Psoas muscle (tissue), 8 donors: ENCODE data around the gene FHIP1B. TPM values are rescaled to one million over a fixed set of nuclear protein-coding genes. Genes with fewer than 3 reads are reported as not detected.

Experiments used
- ATAC-seq, 4 donors: fragments of 200-7000 bp; cut with Tn5 transposase; one replicate each; pipeline ENCODE4 v1.9.1; 2020; ENCODE audit warnings: moderate library complexity in 3 of 4, mild to moderate bottlenecking in 2 of 4
- DNase-seq, 2 donors: peaks; one replicate each; pipeline ENCODE4 v3.0.0-alpha.2; 2020
- H3K27ac ChIP-seq: fragments of 200-600 bp; one replicate; pipeline ENCODE4 v1.8.0; 2022
- H3K27me3 ChIP-seq, 3 donors: fragments of 200-600 bp in 1 of 3; one replicate each; pipeline versions ENCODE4 v1.6.1 to v1.8.0; 2013 to 2022; ENCODE audit warnings: low read length in 2 of 3, mild to moderate bottlenecking in 2 of 3, moderate library complexity in 1 of 3; ENCODE audit not compliant: insufficient read depth in 3 of 3
- H3K36me3 ChIP-seq, 2 donors: fragments of 200-600 bp in 1 of 2; one replicate each; pipeline versions ENCODE4 v1.6.1 to v1.8.0; 2013 to 2022; ENCODE audit warnings: low read depth in 1 of 2, mild to moderate bottlenecking in 1 of 2, moderate library complexity in 1 of 2; ENCODE audit not compliant: insufficient read depth in 1 of 2
- H3K4me1 ChIP-seq: fragments of 200-600 bp; one replicate; pipeline ENCODE4 v1.8.0; 2022
- H3K4me3 ChIP-seq: fragments of 200-600 bp; one replicate; pipeline ENCODE4 v1.8.0; 2022; ENCODE audit warnings: mild to moderate bottlenecking
- H3K9me3 ChIP-seq: fragments of 200-600 bp; one replicate; pipeline ENCODE4 v1.8.0; 2022
- whole genome bisulfite sequencing, 3 donors: extraction: QIAGEN DNeasy Blood & Tissue Kit; methylation state at CpG; one replicate each; pipeline versions ENCODE4 v1.1.6 to v1.1.7; 2013; 5-methylcytosine and 5-hydroxymethylcytosine counted together
- intact Hi-C, 2 donors: fragments of 100-400 bp; cut with DNase I; formaldehyde crosslinking; loops; one replicate each; pipeline versions ENCODE4 v1.11.0 to v1.14.2; 2022
- polyA plus RNA-seq, 3 donors: library from polyadenylated mRNA; stranded (reverse); fragments of 200-250 nt; gene quantifications; one replicate each; pipeline ENCODE4 v1.2.3, GENCODE V29; 2013
- total RNA-seq, 4 donors: library from RNA; stranded (reverse); fragmentation: NEBNext Ultra II Directional in 2 of 4; extraction: Animal tissue kit (Norgen Biotek cat#: 25700) in 2 of 4; gene quantifications; one replicate each; pipeline versions ENCODE4 v1.2.1 to v1.2.4, GENCODE V29; 2021 to 2023
- TF ChIP-seq, protein P1 (sequence below): fragments of 200-600 bp; IDR thresholded peaks from one replicate; pipeline ENCODE4 v1.8.0; 2022; ENCODE audit warnings: antibody characterized with exemption
- donor health status: healthy with polysubstance abuse.
- donor health status: DM: no; HTN: no; CAD: no; lungs with moderate emphysema.
- donor health status: Bipolar disorder and iron deficiency.
- donor health status: healthy.
- donor health status: DM: yes; HTN: yes; CAD: no.
- donor health status: DM: no; HTN: no; CAD: no.
- donor health status: DM: no; HTN: no; CAD: no.
- donor health status: DM: yes; HTN: yes; CAD: no.

Gene FHIP1B
- total and polyA plus RNA-seq, 7 donors, result 9.1 to 22.2 (median 16.8) TPM

DNA sequence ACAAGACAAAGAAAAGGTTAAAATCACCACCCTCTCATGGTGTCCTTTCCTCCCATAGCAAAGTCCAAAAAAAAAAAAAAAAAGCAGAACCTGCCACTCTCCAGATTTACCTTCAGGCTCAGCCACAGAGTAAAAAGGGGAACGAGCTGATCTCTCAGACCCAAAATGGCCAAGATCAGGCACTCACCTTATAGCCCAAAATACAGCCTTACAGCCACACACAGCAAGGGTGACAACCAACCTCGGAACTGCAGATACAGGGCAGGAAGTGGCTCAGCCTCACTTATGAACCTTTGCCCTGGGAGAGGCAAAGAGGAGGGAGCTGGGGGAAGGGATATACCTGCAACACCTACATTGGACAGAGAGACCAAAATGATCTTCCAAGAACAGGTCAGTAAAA is 4.5 kb downstream of the FHIP1B start:
- WGBS, 3 donors, result 70 to 87% (median 72%) methylated on average over 2 of the region's 2 CpGs
- DNase-seq (no peak), ATAC-seq (no peak)
- intact Hi-C loops, result loop anchor here (10.0 kb wide), 2 partner anchors 245 to 385 kb away; partner anchors contain the start of genes TRIM3 (in 2 of the 2), TAF10 (in 1 of the 2) and TPP1 (in 1 of the 2)
- Histone ChIP-seq H3K27me3 (no peaks in the 10 kb centered on the region), H3K27ac (no peak overlapping the region), H3K36me3 (peaks cover 0 to 3% of the 10 kb centered on the region in 2 donors), H3K4me3 (no peak overlapping the region), H3K4me1 (peaks cover 13% of the 10 kb centered on the region), H3K9me3 (no peaks in the 10 kb centered on the region)
- TF ChIP-seq, protein P1, sequence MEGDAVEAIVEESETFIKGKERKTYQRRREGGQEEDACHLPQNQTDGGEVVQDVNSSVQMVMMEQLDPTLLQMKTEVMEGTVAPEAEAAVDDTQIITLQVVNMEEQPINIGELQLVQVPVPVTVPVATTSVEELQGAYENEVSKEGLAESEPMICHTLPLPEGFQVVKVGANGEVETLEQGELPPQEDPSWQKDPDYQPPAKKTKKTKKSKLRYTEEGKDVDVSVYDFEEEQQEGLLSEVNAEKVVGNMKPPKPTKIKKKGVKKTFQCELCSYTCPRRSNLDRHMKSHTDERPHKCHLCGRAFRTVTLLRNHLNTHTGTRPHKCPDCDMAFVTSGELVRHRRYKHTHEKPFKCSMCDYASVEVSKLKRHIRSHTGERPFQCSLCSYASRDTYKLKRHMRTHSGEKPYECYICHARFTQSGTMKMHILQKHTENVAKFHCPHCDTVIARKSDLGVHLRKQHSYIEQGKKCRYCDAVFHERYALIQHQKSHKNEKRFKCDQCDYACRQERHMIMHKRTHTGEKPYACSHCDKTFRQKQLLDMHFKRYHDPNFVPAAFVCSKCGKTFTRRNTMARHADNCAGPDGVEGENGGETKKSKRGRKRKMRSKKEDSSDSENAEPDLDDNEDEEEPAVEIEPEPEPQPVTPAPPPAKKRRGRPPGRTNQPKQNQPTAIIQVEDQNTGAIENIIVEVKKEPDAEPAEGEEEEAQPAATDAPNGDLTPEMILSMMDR, result no peak

DNA sequence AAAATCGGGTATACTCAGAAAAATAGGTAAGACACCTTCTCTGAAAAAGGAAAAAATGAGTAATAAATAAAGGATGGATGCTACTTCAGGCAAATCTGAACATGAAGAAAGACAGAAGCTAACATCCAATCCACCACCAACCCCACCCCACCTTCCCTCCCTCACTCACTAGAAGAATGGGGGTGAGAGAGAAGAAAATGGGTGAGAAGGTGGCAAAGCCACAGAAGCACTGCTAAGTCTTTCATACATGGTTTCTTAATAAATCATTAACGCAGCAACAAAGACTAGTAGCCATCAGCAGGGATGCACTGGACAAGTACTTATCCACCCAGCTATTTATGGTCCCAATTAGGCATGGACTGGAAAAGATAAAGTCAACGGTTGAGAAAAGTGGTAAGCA is 5.9 kb downstream of the FHIP1B start:
- Histone ChIP-seq H3K27me3 (no peaks in the 10 kb centered on the region), H3K4me1 (peaks cover 8% of the 10 kb centered on the region), H3K9me3 (no peaks in the 10 kb centered on the region), H3K36me3 (peaks cover 3 to 8% of the 10 kb centered on the region in 2 donors), H3K4me3 (no peak overlapping the region), H3K27ac (no peak overlapping the region)
- WGBS, 3 donors, result 50 to 73% (median 64%) methylated on average over 3 of the region's 3 CpGs
- intact Hi-C loops, result no loop called here
- no peak for ATAC-seq
- no peak for DNase-seq
- TF ChIP-seq, protein P1, result no peak

DNA sequence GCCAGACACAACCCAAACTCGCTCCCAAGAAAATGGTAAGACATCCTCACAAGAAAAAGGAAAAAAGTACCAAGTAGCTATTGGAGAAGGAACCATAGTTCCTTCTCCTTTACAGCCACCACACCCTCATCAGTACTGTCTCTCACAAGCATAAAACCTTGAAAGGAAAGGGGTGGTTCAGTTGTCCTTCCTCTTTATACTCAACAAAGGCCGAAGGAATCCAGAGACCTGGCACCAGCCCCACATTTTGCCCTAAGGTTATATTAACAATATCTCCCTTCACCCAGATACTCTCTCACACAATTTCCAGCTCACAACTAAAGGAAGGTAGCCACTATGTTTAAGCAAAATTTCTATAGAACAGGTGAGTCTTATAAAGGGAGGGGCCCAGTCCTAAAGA is 8.5 kb downstream of the FHIP1B start:
- 67 to 78% (median 71%) methylated on average over 2 of the region's 2 CpGs for WGBS, 3 donors
- peaks cover 16 to 34% of the 10 kb centered on the region in 2 donors for H3K36me3 ChIP-seq
- H3K27ac ChIP-seq, result no peak overlapping the region
- no peak overlapping the region for H3K4me3 ChIP-seq
- TF ChIP-seq, protein P1, result no peak
- no peak for DNase-seq
- ATAC-seq, result no peak
- no peaks in the 10 kb centered on the region for H3K9me3 ChIP-seq
- no peaks in the 10 kb centered on the region for H3K4me1 ChIP-seq
- intact Hi-C loops, result no loop called here
- no peaks in the 10 kb centered on the region for H3K27me3 ChIP-seq

DNA sequence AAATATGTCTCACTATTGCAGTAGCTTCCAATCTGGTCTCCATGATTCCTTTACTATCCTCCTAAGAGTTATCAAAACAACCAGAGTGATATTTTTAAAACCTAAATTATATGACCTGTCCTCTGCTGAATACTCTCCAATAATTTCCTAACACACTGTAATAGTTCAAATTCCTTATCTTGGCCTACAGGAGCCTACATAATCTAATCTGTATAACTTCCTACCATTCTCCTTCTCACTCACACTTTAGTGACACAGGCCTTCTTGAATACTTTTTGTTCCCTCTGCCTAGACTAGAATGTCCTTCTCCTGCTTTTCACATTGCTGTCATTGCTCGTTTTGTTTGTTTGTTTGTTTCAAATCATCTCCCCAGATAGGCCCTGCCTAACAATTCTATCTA is 9.4 kb downstream of the FHIP1B start:
- no peaks in the 10 kb centered on the region for H3K9me3 ChIP-seq
- TF ChIP-seq, protein P1, result no peak
- no peak overlapping the region for H3K4me3 ChIP-seq
- no peak overlapping the region for H3K27ac ChIP-seq
- H3K36me3 ChIP-seq, result peaks cover 14 to 43% of the 10 kb centered on the region in 2 donors
- ATAC-seq (no peak), DNase-seq (no peak)
- no peaks in the 10 kb centered on the region for H3K4me1 ChIP-seq
- no peaks in the 10 kb centered on the region for H3K27me3 ChIP-seq
- WGBS, 3 donors, result 50 to 59% (median 54%) methylated on average over 1 of the region's 1 CpG
- intact Hi-C loops, result no loop called here

DNA sequence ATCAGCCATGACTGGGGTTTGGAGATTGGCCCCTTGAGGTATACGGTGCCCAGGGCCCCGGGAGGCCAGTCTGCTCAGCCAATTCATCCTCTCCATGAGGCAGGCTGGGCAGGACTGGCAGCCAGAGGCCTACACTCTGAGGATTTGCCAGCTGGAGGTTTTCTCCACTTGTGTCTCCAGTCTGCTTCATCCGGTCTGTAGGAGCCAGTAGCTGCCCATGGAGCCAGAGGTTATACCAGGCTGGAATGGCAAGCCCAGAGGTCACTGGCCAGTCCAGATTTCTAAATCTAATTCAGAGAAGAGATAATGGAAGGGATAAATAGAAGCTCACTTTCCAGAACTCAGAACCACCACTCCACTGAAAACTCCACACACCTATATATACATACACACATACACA is 10.0 kb downstream of the FHIP1B start:
- TF ChIP-seq, protein P1, result no peak
- Histone ChIP-seq H3K36me3 (peaks cover 14 to 49% of the 10 kb centered on the region in 2 donors), H3K9me3 (no peaks in the 10 kb centered on the region), H3K27ac (no peak overlapping the region), H3K27me3 (no peaks in the 10 kb centered on the region), H3K4me1 (no peaks in the 10 kb centered on the region), H3K4me3 (no peak overlapping the region)
- 57 to 62% (median 62%) methylated on average over 3 of the region's 3 CpGs for WGBS, 3 donors
- ATAC-seq (no peak), DNase-seq (no peak)
- intact Hi-C loops, result no loop called here
